ENCODE results near the gene BANF1.

DNA sequence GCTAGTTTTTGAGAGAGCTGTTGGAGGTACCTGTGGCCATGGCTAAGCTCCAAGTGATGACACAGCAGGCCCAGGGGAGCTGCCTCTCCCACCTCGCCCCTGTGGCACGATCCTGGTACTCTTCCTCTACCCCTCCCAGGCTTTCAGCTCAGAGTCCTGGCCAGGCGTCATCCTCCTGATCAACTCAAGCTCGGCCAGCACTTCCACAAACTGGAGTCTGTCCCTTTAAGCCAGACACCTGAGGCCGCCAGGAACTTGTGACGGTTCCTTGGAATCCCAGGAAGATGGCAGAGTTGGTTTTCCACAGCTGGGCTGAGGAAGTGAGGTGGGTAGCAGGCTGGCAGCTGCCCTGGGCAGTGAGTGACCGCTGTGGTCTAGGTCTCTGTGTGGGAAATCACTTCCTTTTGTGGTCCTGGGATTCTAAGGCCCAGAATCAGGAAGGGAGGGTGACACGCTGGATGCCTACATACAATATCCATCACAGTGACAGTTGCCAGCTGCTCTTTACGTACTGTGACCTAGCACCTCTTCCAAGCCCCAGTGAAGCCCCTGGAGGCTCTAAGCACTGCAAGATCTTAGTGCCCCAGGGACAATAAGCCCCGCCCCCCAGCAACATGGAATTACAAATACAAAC lies 6.3 kb downstream of the BANF1 start:
- TF ChIP-seq ATF3 (IDR thresholded peaks at IDR 0.05) (no peak), TAF1 (conservative IDR thresholded peaks at IDR 0.05) (no peak)
